ENCODE results near the gene EML4. TPM values are rescaled to one million over a fixed set of nuclear protein-coding genes. Genes with fewer than 3 reads are reported as not detected.

Gene EML4
- total RNA-seq, 1 donor from 2014 or later: 68.2 TPM

- Mint-ChIP-seq H3K27ac (ENCODE audit: unreplicated experiment) (peak overlapping the region; percentile 89), H3K27me3 (ENCODE audit: low read depth, unreplicated experiment) (no peaks in the 10 kb centered on the region), H3K9me3 (ENCODE audit: unreplicated experiment) (no peaks in the 10 kb centered on the region), H3K4me1 (ENCODE audit: low read depth, unreplicated experiment) (peaks cover 78% of the 10 kb centered on the region), H3K36me3 (ENCODE audit: low read depth, unreplicated experiment) (no peaks in the 10 kb centered on the region), H3K4me3 (ENCODE audit: unreplicated experiment) (no peak overlapping the region)
- Histone ChIP-seq H3K27ac (ENCODE audit: low read depth, low read length) (no peak overlapping the region), H2AFZ (ENCODE audit: low read depth, low read length) (no peak overlapping the region), H3K36me3 (ENCODE audit: insufficient read depth, low read length) (no peaks in the 10 kb centered on the region), H3K4me3 (ENCODE audit: insufficient read depth, low read depth, low read length) (no peak overlapping the region), H3K79me2 (ENCODE audit: insufficient read depth, low read length) (no peaks in the 10 kb centered on the region), H3K4me1 (ENCODE audit: insufficient read depth, low read length) (peaks cover 55% of the 10 kb centered on the region), H3K9me3 (ENCODE audit: insufficient read depth, low read depth, low read length) (no peaks in the 10 kb centered on the region), H3K4me2 (ENCODE audit: low read length) (peak overlapping the region; percentile 11), H4K20me1 (ENCODE audit: insufficient read depth, low read length) (no peaks in the 10 kb centered on the region), H3K27me3 (ENCODE audit: insufficient read depth, low read length) (no peaks in the 10 kb centered on the region), H3K9ac (ENCODE audit: low read length) (no peak overlapping the region)
- no peak for TF ChIP-seq EZH2 (IDR thresholded peaks at IDR 0.05; ENCODE audit: insufficient read depth, low read length)
- TF ChIP-seq CTCF (IDR thresholded peaks at IDR 0.05; ENCODE audit: insufficient read depth, low read depth, low read length): no peak
- FAIRE-seq (no peak), DNase-seq (ENCODE audit: low read depth) (peak; percentile 54)
These were observed 32.4 kb upstream of the EML4 start for GRCh38 chr2:42136782-42137124.

DNA sequence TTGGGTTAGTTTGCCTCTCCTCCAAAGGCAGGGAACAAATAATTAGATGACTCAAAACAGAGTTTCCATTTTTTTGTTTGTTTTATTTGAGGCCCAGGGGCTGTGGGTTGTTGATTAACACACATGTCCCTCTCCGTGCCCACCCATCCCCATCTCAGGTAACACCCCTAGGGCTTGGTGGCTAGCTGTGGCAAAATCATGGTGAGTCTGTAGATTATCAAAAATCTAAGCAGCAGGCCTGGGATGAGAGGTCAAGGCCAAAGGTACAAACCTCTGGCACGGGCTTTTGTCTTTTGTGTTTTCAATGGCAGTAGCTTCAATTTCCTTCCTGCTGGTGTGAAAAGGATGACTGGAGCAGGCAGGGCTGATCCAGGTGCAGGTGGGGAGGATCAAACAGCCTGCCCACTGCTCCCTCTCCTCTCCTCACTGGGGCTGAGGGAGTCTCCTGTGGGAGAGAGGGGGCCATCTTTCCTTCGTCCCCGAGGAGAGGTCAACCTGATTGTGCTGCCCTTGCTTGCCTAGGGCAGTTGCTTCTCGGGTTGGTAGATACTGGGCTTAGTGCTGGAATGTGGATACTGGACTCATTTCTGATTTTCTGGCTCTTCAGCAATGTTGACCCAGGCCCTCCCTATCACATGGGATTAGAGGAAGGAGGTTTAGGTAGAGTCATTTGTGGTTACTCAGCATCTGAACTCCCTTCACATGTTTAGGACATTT lies 31.9 kb upstream of the EML4 start:
- Histone ChIP-seq H3K4me1 (ENCODE audit: insufficient read depth, low read length) (peaks cover 53% of the 10 kb centered on the region), H4K20me1 (ENCODE audit: insufficient read depth, low read length) (no peaks in the 10 kb centered on the region), H3K9me3 (ENCODE audit: insufficient read depth, low read depth, low read length) (no peaks in the 10 kb centered on the region), H3K27me3 (ENCODE audit: insufficient read depth, low read length) (no peaks in the 10 kb centered on the region), H3K27ac (ENCODE audit: low read depth, low read length) (no peak overlapping the region), H3K9ac (ENCODE audit: low read length) (no peak overlapping the region), H3K79me2 (ENCODE audit: insufficient read depth, low read length) (no peaks in the 10 kb centered on the region), H3K36me3 (ENCODE audit: insufficient read depth, low read length) (no peaks in the 10 kb centered on the region), H3K4me3 (ENCODE audit: insufficient read depth, low read depth, low read length) (no peak overlapping the region), H2AFZ (ENCODE audit: low read depth, low read length) (no peak overlapping the region), H3K4me2 (ENCODE audit: low read length) (peak overlapping the region; percentile 11)
- DNase-seq (ENCODE audit: low read depth) (no peak), FAIRE-seq (no peak)
- no peaks in the 10 kb centered on the region for H3K27me3 Mint-ChIP-seq (ENCODE audit: low read depth, unreplicated experiment)
- H3K4me3 Mint-ChIP-seq (ENCODE audit: unreplicated experiment): no peak overlapping the region
- no peaks in the 10 kb centered on the region for H3K36me3 Mint-ChIP-seq (ENCODE audit: low read depth, unreplicated experiment)
- H3K27ac Mint-ChIP-seq (ENCODE audit: unreplicated experiment): peak overlapping the region; percentile 89
- TF ChIP-seq CTCF (IDR thresholded peaks at IDR 0.05; ENCODE audit: insufficient read depth, low read depth, low read length): no peak
- TF ChIP-seq EZH2 (IDR thresholded peaks at IDR 0.05; ENCODE audit: insufficient read depth, low read length): no peak
- peaks cover 77% of the 10 kb centered on the region for H3K4me1 Mint-ChIP-seq (ENCODE audit: low read depth, unreplicated experiment)
- no peaks in the 10 kb centered on the region for H3K9me3 Mint-ChIP-seq (ENCODE audit: unreplicated experiment)

All from astrocyte (in vitro differentiated cells and primary cell).